Spleen (tissue), 11 donors: Measurements from ENCODE around the gene SUV39H1. TPM values are rescaled to one million over a fixed set of nuclear protein-coding genes. Genes with fewer than 3 reads are reported as not detected.

Experiments used
- DNase-seq: peaks from one replicate; pipeline ENCODE4 v3.0.0-alpha.2; 2020
- H3K27ac ChIP-seq, 8 donors: fragments of 200-600 bp; sonication (generic) in 7 of 8; 1 replicate in 4 of 8; 2 replicates in 4 of 8; pipeline versions ENCODE4 v1.5.0 to v1.8.0; 2016 to 2021; ENCODE audit warnings: inconsistent platforms in 4 of 8, mild to moderate bottlenecking in 4 of 8, moderate library complexity in 1 of 8
- H3K27me3 ChIP-seq, 7 donors: fragments of 200-600 bp; sonication (generic) in 6 of 7; replicated peaks in 1 of 7; 1 replicate in 4 of 7; 2 replicates in 3 of 7; pipeline versions ENCODE4 v1.5.0 to v1.8.0; 2016 to 2021; ENCODE audit warnings: inconsistent platforms in 3 of 7, mild to moderate bottlenecking in 1 of 7
- H3K36me3 ChIP-seq, 6 donors: fragments of 200-600 bp; sonication (generic) in 5 of 6; 1 replicate in 4 of 6; 2 replicates in 2 of 6; pipeline versions ENCODE4 v1.5.0 to v1.8.0; 2016 to 2021; ENCODE audit warnings: inconsistent platforms in 2 of 6
- H3K4me1 ChIP-seq, 6 donors: fragments of 200-600 bp; sonication (generic) in 5 of 6; 1 replicate in 3 of 6; 2 replicates in 3 of 6; pipeline versions ENCODE4 v1.5.0 to v1.8.0; 2016 to 2021; ENCODE audit warnings: inconsistent platforms in 3 of 6
- H3K4me3 ChIP-seq, 8 donors: fragments of 200-600 bp; sonication (generic) in 7 of 8; 1 replicate in 4 of 8; 2 replicates in 4 of 8; pipeline versions ENCODE4 v1.5.0 to v1.8.0; 2016 to 2021; ENCODE audit warnings: inconsistent platforms in 4 of 8, mild to moderate bottlenecking in 4 of 8, moderate library complexity in 2 of 8
- H3K9me3 ChIP-seq, 8 donors: fragments of 200-600 bp; sonication (generic) in 7 of 8; 1 replicate in 4 of 8; 2 replicates in 4 of 8; pipeline versions ENCODE4 v1.5.0 to v1.8.0; 2016 to 2021; ENCODE audit warnings: inconsistent platforms in 4 of 8
- POLR2A ChIP-seq, 3 donors: fragments of 450-650 bp; IDR thresholded peaks; one replicate each; pipeline ENCODE4 v1.5.1; 2017; ENCODE audit warnings: antibody characterized with exemption in 3 of 3, mild to moderate bottlenecking in 1 of 3
- POLR2AphosphoS5 ChIP-seq, 3 donors: sonication (generic); formaldehyde crosslinking; IDR thresholded peaks; one replicate each; pipeline ENCODE4 v1.5.1; 2017; ENCODE audit warnings: antibody characterized with exemption in 3 of 3
- WGBS, 5 donors: extraction: QIAGEN DNeasy Blood & Tissue Kit in 3 of 5; methylation state at CpG; one replicate each; pipeline versions ENCODE4 v1.1.5 to v1.1.7; 2013 to 2018; 5-methylcytosine and 5-hydroxymethylcytosine counted together
- intact Hi-C: fragments of 100-400 bp; cut with DNase I; formaldehyde crosslinking; loops from one replicate; pipeline ENCODE4 v1.15.0; 2023; ENCODE audit warnings: low total_unique reads
- polyA plus RNA-seq, 3 donors: library from polyadenylated mRNA; stranded (reverse); fragments of 200-250 nt; gene quantifications; one replicate each; pipeline ENCODE4 v1.2.1, GENCODE V29; 2013
- total RNA-seq, 7 donors: library from RNA; depleted of rRNA in 3 of 7; stranded (reverse); fragments of >200 nt in 3 of 7; fragmentation: NEBNext Ultra II Directional in 4 of 7; extraction: Animal tissue kit (Norgen Biotek cat#: 25700) in 4 of 7; gene quantifications; one replicate each; pipeline versions ENCODE4 v1.1.0 to v1.2.1, GENCODE V29; 2016 to 2021
- TF ChIP-seq, protein P1 (sequence below), 11 experiments: fragments of 200-600 bp in 7 of 11; fragments of 450-650 bp in 4 of 11; sonication (generic) in 4 of 11; IDR thresholded peaks in 8 of 11; conservative IDR thresholded peaks in 3 of 11; 1 replicate in 7 of 11; 2 replicates in 4 of 11; pipeline versions ENCODE4 v1.4.0 to v1.8.0; 2016 to 2021; ENCODE audit warnings: antibody characterized with exemption in 11 of 11, inconsistent platforms in 4 of 11, mild to moderate bottlenecking in 1 of 11
- donor health status: healthy with polysubstance abuse.
- donor health status: DM: no; HTN: no; CAD: no; lungs with moderate emphysema.
- donor health status: DM: no; HTN: no; CAD: no.
- donor health status: Bipolar disorder and iron deficiency.
- donor health status: healthy.
- donor health status: DM: no; HTN: no; CAD: no.
- donor health status: DM: yes; HTN: yes; CAD: no.

Gene SUV39H1
- total and polyA plus RNA-seq, 10 donors, result 4.0 to 9.2 (median 6.9) TPM

DNA sequence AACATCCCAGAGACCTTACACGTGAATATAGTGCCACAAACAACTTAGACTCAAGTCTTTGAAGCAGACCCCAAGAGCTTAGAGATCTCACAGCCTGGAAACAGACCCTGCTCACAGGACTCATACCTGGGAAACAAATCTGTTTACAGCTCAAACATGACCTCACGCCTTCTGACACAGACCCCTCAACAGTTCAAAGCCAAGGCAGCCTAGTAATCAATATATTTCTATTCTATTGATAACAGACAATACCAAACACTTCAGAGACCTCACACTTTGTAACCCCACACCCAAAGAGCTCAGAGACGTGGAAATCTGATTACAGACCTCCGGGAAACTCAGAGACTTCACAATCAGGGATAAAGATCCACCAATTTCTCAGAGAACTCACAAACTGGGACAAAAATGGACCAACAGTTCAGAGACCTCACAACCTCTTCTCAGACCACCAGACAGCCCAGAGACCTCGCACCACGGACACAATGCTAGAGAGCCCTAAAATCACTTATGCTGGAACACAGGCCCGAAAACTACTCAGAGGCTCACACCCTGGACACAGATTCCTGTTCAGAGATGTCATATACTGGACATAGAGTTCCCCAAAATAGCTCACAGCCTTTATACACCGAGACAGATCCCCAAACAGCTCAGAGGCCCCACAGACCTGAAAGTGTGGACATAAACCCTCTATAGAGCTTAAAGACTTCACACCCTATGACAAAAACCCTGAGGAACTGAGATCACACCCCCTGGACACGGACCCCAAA, 14.8 kb downstream of the SUV39H1 start:
- H3K27me3 ChIP-seq, result no peaks in the 10 kb centered on the region
- H3K4me3 ChIP-seq, result no peak overlapping the region
- 63 to 93% (median 73%) methylated on average over 3 to 9 of the region's 9 CpGs for WGBS, 5 donors
- H3K4me1 ChIP-seq, result no peaks in the 10 kb centered on the region
- peaks cover 0 to 27% (median 0%) of the 10 kb centered on the region in 6 donors for H3K36me3 ChIP-seq
- TF ChIP-seq POLR2AphosphoS5 (IDR thresholded peaks at IDR 0.05), result no peak
- TF ChIP-seq POLR2A (IDR thresholded peaks at IDR 0.05), result no peak
- TF ChIP-seq, protein P1, sequence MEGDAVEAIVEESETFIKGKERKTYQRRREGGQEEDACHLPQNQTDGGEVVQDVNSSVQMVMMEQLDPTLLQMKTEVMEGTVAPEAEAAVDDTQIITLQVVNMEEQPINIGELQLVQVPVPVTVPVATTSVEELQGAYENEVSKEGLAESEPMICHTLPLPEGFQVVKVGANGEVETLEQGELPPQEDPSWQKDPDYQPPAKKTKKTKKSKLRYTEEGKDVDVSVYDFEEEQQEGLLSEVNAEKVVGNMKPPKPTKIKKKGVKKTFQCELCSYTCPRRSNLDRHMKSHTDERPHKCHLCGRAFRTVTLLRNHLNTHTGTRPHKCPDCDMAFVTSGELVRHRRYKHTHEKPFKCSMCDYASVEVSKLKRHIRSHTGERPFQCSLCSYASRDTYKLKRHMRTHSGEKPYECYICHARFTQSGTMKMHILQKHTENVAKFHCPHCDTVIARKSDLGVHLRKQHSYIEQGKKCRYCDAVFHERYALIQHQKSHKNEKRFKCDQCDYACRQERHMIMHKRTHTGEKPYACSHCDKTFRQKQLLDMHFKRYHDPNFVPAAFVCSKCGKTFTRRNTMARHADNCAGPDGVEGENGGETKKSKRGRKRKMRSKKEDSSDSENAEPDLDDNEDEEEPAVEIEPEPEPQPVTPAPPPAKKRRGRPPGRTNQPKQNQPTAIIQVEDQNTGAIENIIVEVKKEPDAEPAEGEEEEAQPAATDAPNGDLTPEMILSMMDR (IDR thresholded peaks at IDR 0.05 in 8 of 11, conservative IDR thresholded peaks at IDR 0.05 in 3 of 11), result no peak
- no peaks in the 10 kb centered on the region for H3K9me3 ChIP-seq
- H3K27ac ChIP-seq, result peak overlapping the region in 4 of 8 donors; percentile 43 to 81 (median 76)
- intact Hi-C loops, result no loop called here
- DNase-seq, result no peak

DNA sequence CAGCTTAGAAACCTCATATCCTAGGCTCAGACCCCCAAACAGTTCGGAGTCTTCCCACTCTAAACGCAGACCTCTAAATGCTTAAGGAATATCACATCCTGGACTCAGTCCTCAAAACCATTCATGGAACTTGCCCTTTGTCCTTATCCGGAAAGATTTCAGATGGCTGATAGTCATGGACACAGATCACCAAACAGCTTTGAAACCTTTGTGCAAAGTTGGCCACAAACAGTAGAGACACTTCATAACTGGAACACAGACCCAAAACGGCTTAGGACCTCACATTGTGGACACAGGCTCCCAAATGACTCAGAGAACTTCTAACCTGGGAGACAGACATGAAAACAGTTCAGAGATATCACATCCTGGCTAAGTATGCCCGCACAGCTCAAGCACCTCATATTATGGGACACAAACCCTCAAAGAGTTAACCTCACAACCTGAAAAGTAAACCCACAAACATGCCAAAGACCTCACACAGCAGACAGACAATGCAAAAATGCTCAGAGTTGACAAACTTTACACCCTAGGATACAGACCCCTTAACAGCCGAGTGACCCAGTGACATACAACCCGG, 15.5 kb downstream of the SUV39H1 start:
- no peaks in the 10 kb centered on the region for H3K27me3 ChIP-seq
- TF ChIP-seq POLR2A (IDR thresholded peaks at IDR 0.05) (no peak), POLR2AphosphoS5 (IDR thresholded peaks at IDR 0.05) (no peak)
- TF ChIP-seq, protein P1 (IDR thresholded peaks at IDR 0.05 in 8 of 11, conservative IDR thresholded peaks at IDR 0.05 in 3 of 11), result no peak
- 77 to 92% (median 87%) methylated on average over 7 of the region's 7 CpGs for WGBS, 5 donors
- H3K9me3 ChIP-seq, result no peaks in the 10 kb centered on the region
- H3K4me1 ChIP-seq, result no peaks in the 10 kb centered on the region
- DNase-seq, result no peak
- no peak overlapping the region for H3K4me3 ChIP-seq
- H3K36me3 ChIP-seq, result peaks cover 0 to 20% (median 0%) of the 10 kb centered on the region in 6 donors
- intact Hi-C loops, result no loop called here
- peak overlapping the region in 5 of 8 donors; percentile 34 to 81 (median 75) for H3K27ac ChIP-seq

GRCh38 chrX:48713847-48714246, 17.3 kb downstream of the SUV39H1 start:
- peak overlapping the region in 4 of 8 donors; percentile 68 to 81 (median 76) for H3K27ac ChIP-seq
- WGBS, 5 donors, result 67 to 91% (median 84%) methylated on average over 2 of the region's 2 CpGs
- intact Hi-C loops, result no loop called here
- no peak overlapping the region for H3K4me3 ChIP-seq
- no peaks in the 10 kb centered on the region for H3K9me3 ChIP-seq
- no peaks in the 10 kb centered on the region for H3K4me1 ChIP-seq
- H3K27me3 ChIP-seq, result no peaks in the 10 kb centered on the region
- H3K36me3 ChIP-seq, result peaks cover 0 to 2% (median 0%) of the 10 kb centered on the region in 6 donors
- DNase-seq, result no peak
- TF ChIP-seq, protein P1 (IDR thresholded peaks at IDR 0.05 in 8 of 11, conservative IDR thresholded peaks at IDR 0.05 in 3 of 11), result no peak
- no peak for TF ChIP-seq POLR2AphosphoS5 (IDR thresholded peaks at IDR 0.05)
- TF ChIP-seq POLR2A (IDR thresholded peaks at IDR 0.05), result no peak

DNA sequence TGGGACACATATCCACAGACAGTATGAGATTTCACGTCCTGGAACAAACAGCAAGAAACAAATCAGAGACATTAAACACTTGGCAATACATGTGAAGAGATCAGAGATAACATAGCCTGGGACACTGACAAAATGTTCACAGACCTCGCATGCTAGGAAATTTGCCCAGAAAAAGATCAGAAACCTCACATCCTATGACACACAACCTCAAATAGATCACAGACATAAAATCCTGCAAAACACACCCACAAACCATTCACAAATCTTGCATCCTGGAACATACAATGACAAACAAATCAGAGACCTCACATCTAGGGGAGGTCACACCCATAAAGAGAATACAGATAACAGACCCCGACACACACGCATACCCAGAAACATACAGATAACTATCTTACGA, 18.0 kb downstream of the SUV39H1 start:
- H3K36me3 ChIP-seq, result no peaks in the 10 kb centered on the region
- no peaks in the 10 kb centered on the region for H3K4me1 ChIP-seq
- no peak for DNase-seq
- H3K4me3 ChIP-seq, result no peak overlapping the region
- no peak for TF ChIP-seq POLR2A (IDR thresholded peaks at IDR 0.05)
- TF ChIP-seq, protein P1 (IDR thresholded peaks at IDR 0.05 in 8 of 11, conservative IDR thresholded peaks at IDR 0.05 in 3 of 11), result no peak
- no peak for TF ChIP-seq POLR2AphosphoS5 (IDR thresholded peaks at IDR 0.05)
- no peaks in the 10 kb centered on the region for H3K9me3 ChIP-seq
- peak overlapping the region in 4 of 8 donors; percentile 68 to 81 (median 76) for H3K27ac ChIP-seq
- intact Hi-C loops, result no loop called here
- WGBS, 5 donors, result 73 to 81% (median 76%) methylated on average over 5 of the region's 5 CpGs
- H3K27me3 ChIP-seq, result no peaks in the 10 kb centered on the region
